Fibroblast of the aortic adventitia (primary cell): Measurements from ENCODE around the gene MGAT5. TPM values are rescaled to one million over a fixed set of nuclear protein-coding genes. Genes with fewer than 3 reads are reported as not detected.

Source experiments
- DNase-seq: peaks from one replicate; pipeline ENCODE4 v3.0.0-alpha.2; 2010; ENCODE audit warnings: low read depth
- H3K4me3 ChIP-seq: 2 replicates; pipeline ENCODE4 v1.5.1; 2011; ENCODE audit warnings: low read depth, mild to moderate bottlenecking, control low read depth, low read length, moderate library complexity
- small RNA-seq: library from RNA; depleted of rRNA; stranded (forward); fragments of <200 nt; gene quantifications from one replicate; pipeline ENCODE3, GENCODE V24; 2012
- total RNA-seq: library from RNA; depleted of rRNA; stranded (reverse); fragments of >200 nt; gene quantifications from 2 replicates; pipeline ENCODE4 v1.2.3, GENCODE V29; 2012; ENCODE audit warnings: low replicate concordance
- TF ChIP-seq, protein P1 (sequence below): IDR thresholded peaks from 2 replicates; pipeline ENCODE4 v1.5.1; 2011; ENCODE audit warnings: mild to moderate bottlenecking, low read length, control low read depth, inconsistent platforms; ENCODE audit not compliant: insufficient read depth

MGAT5 gene
- total RNA-seq, 1 donor = 46.5 TPM

GRCh38 chr2:134498654-134499053, 244.8 kb downstream of the MGAT5 start:
- no peak for DNase-seq
- H3K4me3 ChIP-seq = no peak overlapping the region
- TF ChIP-seq, protein P1, sequence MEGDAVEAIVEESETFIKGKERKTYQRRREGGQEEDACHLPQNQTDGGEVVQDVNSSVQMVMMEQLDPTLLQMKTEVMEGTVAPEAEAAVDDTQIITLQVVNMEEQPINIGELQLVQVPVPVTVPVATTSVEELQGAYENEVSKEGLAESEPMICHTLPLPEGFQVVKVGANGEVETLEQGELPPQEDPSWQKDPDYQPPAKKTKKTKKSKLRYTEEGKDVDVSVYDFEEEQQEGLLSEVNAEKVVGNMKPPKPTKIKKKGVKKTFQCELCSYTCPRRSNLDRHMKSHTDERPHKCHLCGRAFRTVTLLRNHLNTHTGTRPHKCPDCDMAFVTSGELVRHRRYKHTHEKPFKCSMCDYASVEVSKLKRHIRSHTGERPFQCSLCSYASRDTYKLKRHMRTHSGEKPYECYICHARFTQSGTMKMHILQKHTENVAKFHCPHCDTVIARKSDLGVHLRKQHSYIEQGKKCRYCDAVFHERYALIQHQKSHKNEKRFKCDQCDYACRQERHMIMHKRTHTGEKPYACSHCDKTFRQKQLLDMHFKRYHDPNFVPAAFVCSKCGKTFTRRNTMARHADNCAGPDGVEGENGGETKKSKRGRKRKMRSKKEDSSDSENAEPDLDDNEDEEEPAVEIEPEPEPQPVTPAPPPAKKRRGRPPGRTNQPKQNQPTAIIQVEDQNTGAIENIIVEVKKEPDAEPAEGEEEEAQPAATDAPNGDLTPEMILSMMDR = no peak

DNA sequence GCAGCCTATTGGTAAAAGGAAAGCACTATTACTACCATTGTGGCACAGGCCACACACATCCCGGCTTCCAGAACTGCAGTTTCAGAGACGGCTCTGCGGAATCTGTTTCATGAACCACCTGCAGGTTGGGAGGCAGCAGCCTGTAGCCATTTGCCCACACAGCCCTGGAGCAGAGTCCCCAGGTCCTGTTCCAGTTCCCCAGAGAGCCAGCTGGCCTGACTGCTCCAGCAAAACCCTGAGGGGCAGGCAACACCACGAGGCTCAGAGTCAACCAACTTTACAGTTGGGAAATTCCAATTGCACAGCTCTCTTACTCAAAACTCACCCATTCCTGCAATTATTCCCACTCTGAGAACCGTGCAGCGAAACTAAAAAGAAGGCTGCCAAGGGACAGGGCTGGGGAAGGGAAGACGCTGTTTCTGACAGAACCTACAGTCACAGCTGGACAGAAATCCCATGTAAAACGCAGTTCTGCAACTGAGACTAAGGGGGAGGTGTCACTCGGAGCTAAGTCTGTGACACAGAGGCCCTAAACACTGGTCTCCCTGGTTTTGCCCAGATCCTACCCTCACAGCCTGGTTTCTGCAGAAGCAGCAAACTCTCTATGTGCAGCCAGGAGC, 245.5 kb downstream of the MGAT5 start:
- TF ChIP-seq, protein P1 = no peak
- DNase-seq = no peak
- H3K4me3 ChIP-seq = no peak overlapping the region

DNA sequence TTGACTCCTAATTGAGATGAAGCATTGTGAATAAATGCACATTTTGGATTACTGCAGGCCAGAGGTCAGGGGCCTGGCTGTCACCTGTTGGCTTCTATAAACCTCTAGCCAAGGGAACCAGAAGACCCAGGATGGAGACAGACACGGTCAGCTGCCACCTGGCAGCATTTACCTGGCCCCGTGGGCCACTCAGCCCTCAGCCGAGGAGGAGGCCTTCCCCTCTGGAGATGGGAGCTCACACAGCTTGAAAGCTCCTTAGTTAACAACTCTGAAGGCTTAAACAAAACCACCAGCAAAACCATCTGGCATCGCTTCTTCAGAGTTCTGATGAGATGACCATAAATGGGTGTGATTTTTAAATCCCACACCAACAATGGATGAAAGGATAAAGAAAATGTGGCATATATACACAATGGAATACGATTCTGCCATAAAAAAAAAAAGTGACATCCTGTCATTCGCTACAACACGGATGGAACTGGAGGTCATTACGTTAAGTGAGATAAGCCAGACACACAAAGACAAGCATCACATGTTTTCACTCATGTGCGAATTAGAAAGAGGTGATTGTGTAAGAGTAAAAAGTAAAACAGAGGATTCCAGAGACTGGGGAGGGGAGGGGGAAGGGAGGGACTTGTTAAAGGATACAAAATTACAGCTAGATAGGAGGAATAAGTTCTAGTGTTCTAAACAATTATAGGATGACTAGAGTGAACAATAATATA, 246.5 kb downstream of the MGAT5 start:
- DNase-seq = peak; percentile 1
- H3K4me3 ChIP-seq = no peak overlapping the region
- TF ChIP-seq, protein P1 = no peak

DNA sequence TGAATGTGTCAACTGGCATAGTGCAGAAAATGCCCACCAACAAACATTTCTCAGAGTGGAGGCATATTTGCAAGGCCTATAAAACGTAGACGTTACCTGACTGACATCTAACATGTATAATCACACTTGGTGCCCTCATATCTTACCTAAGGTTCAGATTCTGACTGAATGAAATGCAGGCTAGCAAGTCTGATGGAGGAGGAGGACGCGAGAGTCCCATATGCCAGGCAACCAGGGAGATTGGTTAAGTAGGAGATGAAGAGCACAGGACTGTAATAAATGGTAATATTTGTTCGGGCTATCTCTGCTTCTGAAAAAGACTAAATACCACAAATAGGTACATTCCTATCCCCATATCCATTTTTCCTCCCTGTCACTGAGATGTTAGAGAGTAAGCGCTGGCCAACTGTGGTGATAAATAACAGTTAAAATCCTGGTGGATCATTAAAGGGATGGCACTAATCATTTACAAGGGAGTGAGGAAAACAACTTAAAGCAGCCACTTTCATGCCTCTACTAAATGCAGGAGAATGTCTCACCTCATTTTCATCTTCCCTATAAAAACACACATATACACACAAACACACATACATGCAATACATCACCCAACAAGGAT, 247.7 kb downstream of the MGAT5 start:
- TF ChIP-seq, protein P1 = no peak
- H3K4me3 ChIP-seq = no peak overlapping the region
- DNase-seq = no peak

- no peak for DNase-seq
- TF ChIP-seq, protein P1 = no peak
Measured at GRCh38 chr2:134502104-134502503, 248.2 kb downstream of the MGAT5 start.

More at GRCh38 chr2:134502104-134502503, 248.2 kb downstream of the MGAT5 start:
- H3K4me3 ChIP-seq = no peak overlapping the region

Small RNAs within 50 kb of the gene (small RNA-seq; reads per million reads assigned to genes)
- gene RNA5SP104 = not detected
